Breast epithelium (tissue), 4 donors: ENCODE results near the gene TRIB2. TPM values are rescaled to one million over a fixed set of nuclear protein-coding genes. Genes with fewer than 3 reads are reported as not detected.

Experiments used
- DNase-seq, 2 donors: peaks; one replicate each; pipeline ENCODE4 v3.0.0-alpha.2; 2019; ENCODE audit warnings: low spot score in 2 of 2
- H3K27ac ChIP-seq, 2 donors: fragments of 200-600 bp; sonication (generic) in 1 of 2; one replicate each; pipeline ENCODE4 v1.5.1; 2016 to 2019; ENCODE audit warnings: mild to moderate bottlenecking in 1 of 2
- H3K27me3 ChIP-seq, 2 donors: fragments of 200-600 bp; sonication (generic) in 1 of 2; one replicate each; pipeline versions ENCODE4 v1.5.1 to v1.6.0; 2017 to 2019; ENCODE audit warnings: control low read depth in 1 of 2, mild to moderate bottlenecking in 1 of 2
- H3K36me3 ChIP-seq: fragments of 200-600 bp; one replicate; pipeline ENCODE4 v1.5.1; 2019
- H3K4me1 ChIP-seq, 2 donors: fragments of 200-600 bp; sonication (generic); one replicate each; pipeline ENCODE4 v1.5.1; 2016 to 2019; ENCODE audit warnings: control low read depth in 1 of 2
- H3K4me3 ChIP-seq, 3 donors: fragments of 200-600 bp; sonication (generic); 1 replicate in 2 of 3; 2 replicates in 1 of 3; pipeline ENCODE4 v1.5.1; 2016 to 2019; ENCODE audit warnings: mild to moderate bottlenecking in 3 of 3, moderate library complexity in 2 of 3
- H3K9me3 ChIP-seq, 2 donors: fragments of 200-600 bp; sonication (generic) in 1 of 2; one replicate each; pipeline ENCODE4 v1.5.1; 2016 to 2019; ENCODE audit warnings: control low read depth in 1 of 2
- CTCF ChIP-seq, 3 donors: fragments of 450-650 bp; IDR thresholded peaks; one replicate each; pipeline ENCODE4 v1.5.1; 2016 to 2017; ENCODE audit warnings: antibody characterized with exemption in 3 of 3, mild to moderate bottlenecking in 3 of 3, moderate library complexity in 3 of 3
- POLR2A ChIP-seq: fragments of 450-650 bp; IDR thresholded peaks from one replicate; pipeline ENCODE4 v1.6.1; 2016; ENCODE audit warnings: antibody characterized with exemption, mild to moderate bottlenecking, moderate library complexity
- POLR2AphosphoS5 ChIP-seq, 3 donors: sonication (generic); formaldehyde crosslinking; IDR thresholded peaks; one replicate each; pipeline ENCODE4 v1.6.1; 2017; ENCODE audit warnings: antibody characterized with exemption in 3 of 3
- intact Hi-C: fragments of 100-400 bp; cut with DNase I; formaldehyde crosslinking; loops from one replicate; pipeline ENCODE4 v1.15.1; 2023; ENCODE audit warnings: low total_unique reads
- total RNA-seq, 3 donors: library from RNA; depleted of rRNA; stranded (reverse); fragments of >200 nt; gene quantifications; one replicate each; pipeline ENCODE4 v1.1.0, GENCODE V29; 2016

Gene TRIB2
- total RNA-seq, 3 donors from 2014 or later = 17.6 to 62.9 (median 49.6) TPM

- H3K4me1 ChIP-seq = peaks cover 0 to 17% of the 10 kb centered on the region in 2 donors
- H3K27me3 ChIP-seq = no peaks in the 10 kb centered on the region
- H3K9me3 ChIP-seq = no peaks in the 10 kb centered on the region
- no peaks in the 10 kb centered on the region for H3K36me3 ChIP-seq
- H3K27ac ChIP-seq = peak overlapping the region; percentile 91 to 92
- intact Hi-C loops = no loop called here
- DNase-seq = peak in 1 of 2 donors; percentile 40
- TF ChIP-seq POLR2AphosphoS5 (IDR thresholded peaks at IDR 0.05) = peak in 2 of 3 donors; percentile 11 to 15
- no peak for TF ChIP-seq POLR2A
- peak in 1 of 3 donors; percentile 34 for TF ChIP-seq CTCF (IDR thresholded peaks at IDR 0.05)
- H3K4me3 ChIP-seq = peak overlapping the region; percentile 70 to 84 (median 83)
Observed at GRCh38 chr2:12717191-12718014, 667 bp downstream of the TRIB2 start.

GRCh38 chr2:12718015-12718671 lies 1.4 kb downstream of the TRIB2 start:
- peak overlapping the region; percentile 91 to 92 for H3K27ac ChIP-seq
- DNase-seq = peak in 1 of 2 donors; percentile 30

GRCh38 chr2:12718711-12719399 lies 2.1 kb downstream of the TRIB2 start:
- Histone ChIP-seq H3K4me3 (peak overlapping the region; percentile 70 to 84 (median 83)), H3K36me3 (no peaks in the 10 kb centered on the region), H3K4me1 (peaks cover 0 to 17% of the 10 kb centered on the region in 2 donors), H3K9me3 (no peaks in the 10 kb centered on the region), H3K27ac (peak overlapping the region; percentile 91 to 92), H3K27me3 (no peaks in the 10 kb centered on the region)
- DNase-seq = no peak
- intact Hi-C loops = no loop called here
- TF ChIP-seq POLR2AphosphoS5 (IDR thresholded peaks at IDR 0.05) = no peak
- no peak for TF ChIP-seq CTCF (IDR thresholded peaks at IDR 0.05)
- TF ChIP-seq POLR2A = no peak

More at GRCh38 chr2:12718015-12718671, 1.4 kb downstream of the TRIB2 start:
- Histone ChIP-seq H3K36me3 (no peaks in the 10 kb centered on the region), H3K9me3 (no peaks in the 10 kb centered on the region), H3K4me3 (peak overlapping the region; percentile 70 to 84 (median 83)), H3K4me1 (peaks cover 0 to 17% of the 10 kb centered on the region in 2 donors), H3K27me3 (no peaks in the 10 kb centered on the region)
- intact Hi-C loops = no loop called here
- TF ChIP-seq POLR2A (no peak), CTCF (IDR thresholded peaks at IDR 0.05) (no peak), POLR2AphosphoS5 (IDR thresholded peaks at IDR 0.05) (no peak)

DNA sequence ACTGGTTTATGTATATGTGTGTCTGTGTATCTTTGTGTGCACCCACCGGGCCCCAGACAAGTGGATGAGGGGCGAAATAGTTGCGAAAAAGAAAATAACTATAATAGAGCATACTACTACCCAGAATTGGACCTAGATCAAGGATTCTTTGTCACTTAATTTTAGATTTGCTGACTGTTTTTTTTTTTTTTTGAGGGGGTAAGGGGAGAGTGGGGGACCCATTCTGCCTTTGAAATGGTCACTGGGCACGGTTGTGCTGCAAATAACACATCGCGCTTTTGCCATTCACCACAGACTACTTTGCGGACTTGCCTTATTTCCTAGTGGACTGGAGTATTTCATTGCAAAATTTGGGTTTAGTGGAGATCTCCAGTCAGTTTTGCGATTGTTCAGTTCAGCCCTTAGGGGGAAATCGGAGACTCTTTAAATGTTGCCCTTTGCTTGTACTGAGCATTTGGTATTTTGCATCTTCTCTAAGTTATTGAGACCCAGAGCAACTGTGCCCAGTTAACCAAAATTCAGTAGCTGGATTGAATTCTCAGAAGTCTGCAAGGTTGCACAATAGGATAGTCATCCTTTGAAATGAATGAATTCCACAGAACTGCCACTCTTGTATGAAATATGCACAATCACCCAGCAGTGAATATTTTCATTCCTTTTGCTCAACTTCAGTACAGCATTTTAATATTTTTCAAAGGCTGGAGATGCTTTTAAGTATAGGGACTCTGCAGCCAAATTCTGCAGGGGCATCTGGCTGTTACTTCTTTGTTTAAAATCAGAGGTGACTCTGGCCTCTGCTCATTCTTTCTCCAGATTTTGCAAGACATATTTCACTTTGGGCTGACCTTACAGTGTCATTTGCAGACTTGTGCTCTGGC lies 2.9 kb downstream of the TRIB2 start:
- no peaks in the 10 kb centered on the region for H3K36me3 ChIP-seq
- DNase-seq = no peak
- H3K4me3 ChIP-seq = peak overlapping the region; percentile 70 to 84 (median 83)
- H3K27ac ChIP-seq = peak overlapping the region; percentile 91 to 92
- H3K27me3 ChIP-seq = no peaks in the 10 kb centered on the region
- H3K4me1 ChIP-seq = peaks cover 0 to 10% of the 10 kb centered on the region in 2 donors
- H3K9me3 ChIP-seq = no peaks in the 10 kb centered on the region
- TF ChIP-seq CTCF (IDR thresholded peaks at IDR 0.05) (no peak), POLR2A (no peak), POLR2AphosphoS5 (IDR thresholded peaks at IDR 0.05) (peak in 1 of 3 donors; percentile 11)
- intact Hi-C loops = no loop called here
